SW480 (cell line): ENCODE measurements around the gene ALOX5AP.

Experiments used
- DNase-seq: peaks from one replicate; pipeline ENCODE4 v3.0.0-alpha.2; 2016; ENCODE audit warnings: low spot score

ALOX5AP gene

GRCh38 chr13:30796631-30797601 is 61.6 kb downstream of the ALOX5AP start:
- no peak for DNase-seq

- DNase-seq = no peak
These were observed 62.6 kb downstream of the ALOX5AP start for GRCh38 chr13:30797847-30798535.

- no peak for DNase-seq
These were observed 63.5 kb downstream of the ALOX5AP start for GRCh38 chr13:30798776-30799355.

- no peak for DNase-seq
These were observed 64.0 kb downstream of the ALOX5AP start for GRCh38 chr13:30799356-30799824.

- DNase-seq = no peak
These were observed 64.8 kb downstream of the ALOX5AP start for GRCh38 chr13:30800107-30800506.

GRCh38 chr13:30802501-30802900 is 67.2 kb downstream of the ALOX5AP start:
- no peak for DNase-seq

GRCh38 chr13:30802953-30803478 is 67.7 kb downstream of the ALOX5AP start:
- DNase-seq = peak; percentile 81

GRCh38 chr13:30803749-30804148 is 68.4 kb downstream of the ALOX5AP start:
- DNase-seq = no peak

GRCh38 chr13:30804474-30804873 is 69.1 kb downstream of the ALOX5AP start:
- peak; percentile 41 for DNase-seq

- no peak for DNase-seq
These were observed 69.8 kb downstream of the ALOX5AP start for GRCh38 chr13:30805132-30805537.

- peak; percentile 96 for DNase-seq
These were observed 70.3 kb downstream of the ALOX5AP start for GRCh38 chr13:30805603-30806011.

GRCh38 chr13:30806784-30807183 is 71.4 kb downstream of the ALOX5AP start:
- no peak for DNase-seq

GRCh38 chr13:30807392-30807791 is 72.0 kb downstream of the ALOX5AP start:
- no peak for DNase-seq

GRCh38 chr13:30808600-30808999 is 73.3 kb downstream of the ALOX5AP start:
- DNase-seq = no peak

GRCh38 chr13:30809787-30810186 is 74.4 kb downstream of the ALOX5AP start:
- no peak for DNase-seq

GRCh38 chr13:30810261-30810701 is 74.9 kb downstream of the ALOX5AP start:
- DNase-seq = no peak

- DNase-seq = no peak
These were observed 75.5 kb downstream of the ALOX5AP start for GRCh38 chr13:30810801-30811200.
